Measurements from ENCODE around the gene ATP8B3.

Gene ATP8B3

GRCh38 chr19:1734321-1734966 lies 77.6 kb downstream of the ATP8B3 start:
- no peak for DNase-seq (ENCODE audit: low spot score)
- no peak for TF ChIP-seq CTCF (IDR thresholded peaks at IDR 0.05; ENCODE audit: extremely low read depth, missing control alignments)

Data from GM20000 (cell line).